GM19193 (cell line): Measurements from ENCODE around the gene CCNG2.

Source experiments
- POLR2A ChIP-seq: IDR thresholded peaks from 4 replicates; pipeline ENCODE4 v1.6.1; 2011; ENCODE audit not compliant: insufficient read depth, insufficient read length; ENCODE audit errors: extremely low read depth

Gene CCNG2

DNA sequence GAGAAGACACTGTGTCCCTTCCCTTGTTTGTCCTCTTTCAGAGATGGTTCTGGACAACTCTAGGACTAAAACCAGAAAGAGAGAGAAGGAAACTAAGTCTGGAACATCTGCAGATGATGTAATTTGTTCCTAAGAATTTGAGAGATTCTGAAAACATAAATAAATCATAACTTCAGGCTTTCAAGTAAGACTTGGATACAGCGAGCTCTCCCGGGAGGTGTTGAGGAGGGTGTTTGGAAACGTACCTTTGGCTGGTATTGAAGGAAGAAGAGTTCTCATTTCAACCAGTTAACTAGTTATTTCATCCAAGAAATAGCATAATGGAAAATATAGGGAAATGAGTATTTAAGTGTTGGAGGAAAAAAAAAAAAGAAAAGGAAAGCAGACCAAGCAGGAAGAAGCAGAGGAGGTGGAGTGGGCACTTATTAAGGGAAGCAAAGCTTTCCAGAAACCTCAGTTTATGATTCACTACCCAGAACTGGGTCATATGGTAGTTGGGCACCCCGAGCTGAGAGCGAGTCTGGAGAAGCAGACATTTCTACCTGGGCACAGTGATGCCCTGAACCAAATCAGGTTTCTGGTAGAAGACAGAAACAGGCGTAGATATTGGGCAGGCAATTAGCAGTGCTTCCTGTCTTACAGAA, 26.9 kb downstream of the CCNG2 start:
- no peak for TF ChIP-seq POLR2A

DNA sequence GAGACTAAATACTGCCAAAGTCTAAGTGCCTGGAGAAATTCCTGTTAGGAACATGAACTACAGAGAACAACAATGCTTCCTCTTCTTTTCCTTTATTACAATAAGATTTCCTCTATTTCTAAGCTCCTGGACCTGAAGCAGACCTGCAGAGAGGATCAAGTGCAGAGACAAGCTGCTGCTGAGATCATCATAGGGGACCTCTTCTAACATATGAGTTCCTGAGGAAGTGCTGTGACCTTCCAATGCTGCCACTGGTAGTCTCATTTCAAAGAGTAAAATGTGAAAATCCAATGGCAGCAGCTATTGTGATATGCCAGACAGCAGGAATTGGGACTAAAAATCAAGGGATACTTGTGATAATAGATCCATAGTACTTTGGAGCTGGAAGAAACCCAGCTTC, 28.0 kb downstream of the CCNG2 start:
- no peak for TF ChIP-seq POLR2A

DNA sequence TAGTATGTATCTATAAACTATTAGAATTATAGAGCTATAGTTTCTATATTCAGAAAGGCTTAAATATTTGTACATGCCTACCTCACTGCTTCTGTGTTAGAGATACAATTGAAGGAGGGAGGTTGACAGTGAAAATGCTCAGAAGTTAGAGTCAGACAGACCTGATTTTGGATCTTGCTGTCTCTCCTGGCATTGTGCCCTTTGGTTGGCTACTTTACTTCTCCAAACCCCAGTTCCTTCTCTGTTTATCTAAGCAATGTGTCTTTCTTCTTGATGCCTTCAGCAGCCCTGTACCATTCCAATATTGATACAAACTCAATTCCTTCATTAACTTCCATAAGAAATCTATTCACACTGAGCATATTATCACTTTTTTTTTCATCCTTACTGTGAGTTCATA, 28.7 kb downstream of the CCNG2 start:
- TF ChIP-seq POLR2A = no peak

DNA sequence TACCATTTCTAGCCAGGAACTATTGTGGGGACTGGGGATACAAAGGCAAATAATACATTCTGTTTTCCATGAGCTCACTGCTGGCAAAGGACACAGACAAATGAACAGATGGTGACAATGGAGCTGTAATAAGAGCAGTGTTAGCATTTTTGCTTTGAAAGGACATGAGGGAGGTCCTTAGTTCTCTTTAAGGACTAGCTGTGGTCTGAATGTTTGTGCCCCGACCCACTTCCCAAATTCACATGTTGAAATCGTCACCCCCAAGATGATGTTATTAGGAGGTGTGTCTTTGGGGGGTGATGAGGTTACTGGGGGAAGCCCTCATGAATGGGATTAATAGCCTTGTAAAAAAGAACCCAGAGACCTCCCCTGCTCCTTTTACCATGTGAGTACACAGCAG, 30.3 kb downstream of the CCNG2 start:
- TF ChIP-seq POLR2A = no peak

DNA sequence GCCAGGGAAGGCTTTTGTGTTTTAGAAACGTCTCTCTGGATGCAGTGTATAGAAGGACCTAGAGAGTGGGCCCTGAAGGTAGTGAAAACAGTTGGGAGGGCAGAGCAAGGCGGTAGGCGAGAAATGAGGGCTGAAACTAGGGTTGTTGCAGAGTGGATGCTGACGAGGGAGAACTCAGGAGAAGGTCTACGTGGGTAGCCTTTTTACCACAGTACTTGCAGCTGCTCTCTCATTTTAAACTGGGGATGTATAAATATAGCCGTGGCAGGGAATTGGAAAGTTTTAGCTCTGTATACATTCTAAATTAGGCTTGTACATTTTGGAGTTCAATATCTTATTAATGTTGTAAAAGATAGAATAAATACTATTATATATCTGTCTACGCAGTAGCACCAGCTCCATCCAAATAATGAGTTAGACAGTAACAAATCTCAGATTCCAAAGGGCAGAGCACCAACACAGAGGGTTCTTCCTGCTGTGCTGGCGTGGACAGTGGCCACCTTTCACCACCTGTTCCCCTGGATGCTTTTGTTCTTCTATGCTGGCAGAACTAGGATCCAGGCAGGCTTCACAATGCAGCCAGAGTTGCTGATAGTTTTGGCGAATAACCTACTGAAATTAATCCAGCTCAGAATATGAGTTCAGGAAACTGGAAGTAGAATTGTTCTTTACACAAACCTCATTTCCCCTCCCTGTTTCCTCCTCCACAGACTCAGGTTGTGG, 31.7 kb downstream of the CCNG2 start:
- TF ChIP-seq POLR2A = no peak

DNA sequence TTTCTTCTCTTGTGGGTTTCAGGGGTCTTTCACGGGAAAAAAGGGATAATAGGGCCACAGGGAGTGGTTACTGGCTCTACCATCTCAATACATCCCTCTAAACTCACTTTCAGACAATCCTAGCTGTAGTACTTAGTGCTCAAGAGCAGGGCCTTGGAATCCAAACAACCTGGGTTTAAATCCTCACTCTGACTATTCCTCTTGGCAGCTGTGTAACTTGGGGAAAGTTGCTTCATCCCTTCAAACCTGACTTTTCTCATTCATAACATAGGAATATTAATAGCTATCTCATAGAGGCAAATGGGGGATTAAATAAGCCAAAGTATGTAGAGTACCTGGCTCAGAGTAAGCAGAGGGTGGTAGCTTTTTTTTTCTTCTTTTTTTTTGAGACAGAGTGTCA, 32.4 kb downstream of the CCNG2 start:
- TF ChIP-seq POLR2A = no peak

DNA sequence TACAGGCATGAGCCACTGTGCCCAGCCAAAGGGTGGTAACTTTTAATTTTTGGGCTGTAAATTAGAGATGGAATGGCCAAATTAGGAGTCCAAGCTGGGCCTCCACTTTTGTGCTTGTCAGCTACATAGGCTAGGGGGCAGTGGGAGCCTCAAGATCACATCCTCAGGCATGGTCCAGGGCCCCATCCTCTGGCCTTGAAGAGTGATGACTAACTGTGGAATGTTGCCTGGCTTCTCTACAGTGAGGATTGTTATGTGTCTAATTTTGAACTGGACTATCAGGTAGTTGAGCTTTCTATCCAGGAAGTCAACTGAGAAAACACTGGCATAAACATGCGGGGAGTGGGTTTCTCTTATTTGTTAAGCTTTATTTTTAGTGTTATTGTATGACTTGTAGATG, 33.0 kb downstream of the CCNG2 start:
- TF ChIP-seq POLR2A = no peak

DNA sequence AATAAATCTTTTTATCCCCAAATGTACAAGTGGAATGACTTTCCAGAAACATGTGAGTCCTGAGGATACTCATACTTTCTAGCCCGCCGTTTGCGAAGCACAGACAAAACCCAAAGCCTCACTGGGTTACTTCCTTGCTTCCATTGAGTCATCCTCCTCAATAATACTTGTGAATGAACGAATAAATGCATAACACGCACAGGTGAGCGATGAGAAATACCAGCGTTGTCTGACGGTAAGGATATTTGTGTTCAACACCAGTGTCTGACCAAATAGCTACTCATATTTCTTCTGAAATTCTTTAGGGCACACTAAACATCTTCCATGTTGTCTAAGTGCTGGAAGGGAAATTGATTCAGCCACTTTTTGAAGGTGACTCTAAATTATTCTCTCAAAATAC, 36.0 kb downstream of the CCNG2 start:
- no peak for TF ChIP-seq POLR2A

DNA sequence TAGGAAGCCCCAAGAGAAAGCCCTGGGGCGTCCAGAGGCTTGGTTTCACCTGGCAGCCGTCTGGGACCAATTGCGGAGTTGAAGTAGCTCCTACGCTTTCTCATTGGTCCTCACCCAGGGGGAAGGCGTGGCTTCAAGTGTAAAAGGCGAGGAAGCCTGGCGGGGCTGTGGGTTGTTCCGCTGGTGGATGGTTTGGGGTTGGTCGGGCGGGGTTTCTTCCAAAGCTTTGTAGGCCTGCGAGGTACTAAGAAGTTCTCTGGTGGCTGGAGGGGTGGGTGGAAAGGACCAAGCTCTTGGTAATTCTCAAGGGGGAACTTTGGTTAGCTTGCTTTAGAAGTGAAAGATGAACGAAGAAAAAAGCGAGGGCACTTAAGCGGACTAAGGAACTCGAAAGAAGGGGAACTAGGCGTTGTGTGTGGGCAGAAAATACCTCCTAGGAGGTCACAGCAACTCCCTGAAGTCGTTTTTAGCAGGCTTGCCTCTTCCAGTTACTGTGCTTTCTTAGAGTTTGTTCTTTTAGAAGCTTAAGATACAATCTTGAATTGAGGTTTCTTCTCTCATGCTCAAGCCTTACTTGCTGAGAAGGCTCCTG, 36.6 kb downstream of the CCNG2 start:
- peak; percentile 69 for TF ChIP-seq POLR2A

DNA sequence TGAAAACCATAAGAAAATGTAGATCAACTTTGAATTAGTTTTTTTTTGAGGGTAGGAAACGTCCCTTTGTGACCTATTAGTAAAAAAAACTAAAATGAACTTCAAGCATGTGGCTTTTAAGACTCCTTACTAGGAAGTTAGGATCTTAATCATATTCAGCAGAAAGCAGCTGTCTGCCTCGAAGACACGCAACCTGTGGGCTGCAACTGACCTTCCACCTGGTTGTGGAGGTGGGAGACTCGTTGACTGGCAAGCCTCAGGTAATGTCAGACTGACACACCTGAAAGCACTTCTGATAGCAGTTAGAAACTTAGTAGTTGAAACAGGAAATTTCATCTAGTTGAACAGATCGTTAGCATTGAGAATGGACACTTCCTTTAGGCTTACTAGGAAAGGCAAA, 37.4 kb downstream of the CCNG2 start:
- no peak for TF ChIP-seq POLR2A

DNA sequence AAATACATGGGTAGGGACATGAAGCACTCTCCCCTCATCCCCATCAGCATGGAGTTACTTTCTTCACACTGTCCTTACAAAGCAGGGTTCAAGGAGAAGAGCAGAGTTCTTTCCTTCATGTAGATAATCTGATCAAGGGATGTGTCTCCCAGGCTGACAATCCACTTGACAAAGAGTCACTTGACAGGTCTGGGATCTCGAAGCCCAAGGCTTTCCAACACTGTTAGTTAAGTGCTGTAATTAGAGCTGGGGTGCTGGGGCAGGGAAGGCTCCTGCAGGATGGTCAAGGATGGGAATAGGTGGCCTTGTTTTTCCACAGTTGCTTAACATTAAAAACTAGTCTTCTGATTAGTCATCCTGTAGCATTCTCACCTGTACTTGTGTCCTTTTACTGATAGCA, 38.0 kb downstream of the CCNG2 start:
- TF ChIP-seq POLR2A = no peak

DNA sequence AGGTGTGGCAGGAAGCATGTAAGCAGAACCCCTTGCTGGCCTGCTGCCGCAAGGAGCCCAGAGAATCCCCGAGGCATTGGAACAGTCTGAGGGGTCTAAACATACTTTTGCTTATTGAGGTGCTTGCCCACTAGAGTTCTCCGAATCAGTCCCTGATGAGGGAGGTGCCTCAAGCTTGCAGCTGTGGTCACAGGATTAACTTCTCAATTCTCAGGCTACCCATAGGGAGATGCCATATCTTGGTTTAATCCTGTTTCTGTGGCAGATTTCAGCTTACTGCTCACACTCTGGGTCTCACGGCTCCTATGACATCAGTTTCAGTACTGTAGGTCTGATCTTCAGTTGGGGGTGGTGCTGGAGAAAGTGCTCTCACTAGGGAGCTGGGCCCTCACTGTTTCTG, 39.9 kb downstream of the CCNG2 start:
- TF ChIP-seq POLR2A = no peak

DNA sequence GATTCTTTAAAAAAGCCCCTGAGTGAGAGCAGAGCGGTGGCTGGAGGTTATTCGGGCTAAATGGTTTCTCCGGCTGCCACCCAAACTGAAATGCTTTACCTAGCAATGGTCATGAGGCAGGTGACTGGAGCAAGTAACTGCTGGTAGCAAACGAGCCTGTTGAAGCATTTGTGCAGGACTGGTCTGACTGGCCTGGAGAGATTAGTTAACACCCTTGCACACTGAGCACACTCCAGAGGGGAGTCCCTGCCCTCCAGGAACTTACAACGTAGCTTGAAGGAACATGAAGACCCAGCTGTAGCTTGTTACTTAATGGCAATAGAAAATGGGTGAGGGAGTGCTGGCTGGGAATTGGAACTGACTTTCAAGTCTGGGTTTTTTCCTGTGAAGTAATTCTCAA, 40.4 kb downstream of the CCNG2 start:
- no peak for TF ChIP-seq POLR2A

DNA sequence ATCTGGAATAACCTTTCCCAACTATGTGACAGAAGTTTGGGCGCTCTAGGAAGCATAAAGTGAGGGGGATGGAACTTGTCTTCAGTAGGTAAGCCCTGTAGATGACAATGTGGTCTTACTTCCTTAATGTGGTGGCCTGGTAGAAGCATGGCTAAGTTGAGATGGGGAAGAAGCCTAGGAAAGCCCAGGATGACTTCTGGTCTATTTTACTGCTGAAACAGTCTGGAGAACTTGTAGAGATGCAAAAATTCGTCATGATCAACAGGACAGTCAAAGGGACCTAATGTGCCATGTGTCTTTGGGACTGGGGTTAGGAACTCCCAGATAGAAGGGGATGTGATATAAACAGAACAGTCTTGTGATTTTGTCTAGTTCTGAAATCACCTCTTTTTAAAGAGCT, 40.8 kb downstream of the CCNG2 start:
- no peak for TF ChIP-seq POLR2A

DNA sequence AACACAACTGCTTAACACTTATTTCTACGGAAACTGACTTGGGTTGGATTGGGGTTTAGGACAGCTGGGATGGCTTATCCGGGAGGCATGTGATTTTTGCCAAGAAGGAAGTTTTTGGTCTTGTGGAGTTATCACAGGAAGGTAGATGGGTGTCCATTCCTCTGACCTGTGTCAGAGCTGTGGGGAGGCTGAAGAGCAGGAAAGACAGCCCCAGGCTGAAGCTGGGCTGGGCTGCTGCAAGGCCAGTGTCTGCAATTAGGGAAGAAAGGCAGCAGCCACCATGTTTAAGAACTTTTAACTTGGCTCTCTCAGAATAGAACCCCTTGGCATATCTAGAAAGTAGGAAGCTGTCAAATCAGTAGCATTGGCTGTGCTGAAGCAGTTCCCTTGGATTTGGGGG, 42.3 kb downstream of the CCNG2 start:
- TF ChIP-seq POLR2A = no peak

DNA sequence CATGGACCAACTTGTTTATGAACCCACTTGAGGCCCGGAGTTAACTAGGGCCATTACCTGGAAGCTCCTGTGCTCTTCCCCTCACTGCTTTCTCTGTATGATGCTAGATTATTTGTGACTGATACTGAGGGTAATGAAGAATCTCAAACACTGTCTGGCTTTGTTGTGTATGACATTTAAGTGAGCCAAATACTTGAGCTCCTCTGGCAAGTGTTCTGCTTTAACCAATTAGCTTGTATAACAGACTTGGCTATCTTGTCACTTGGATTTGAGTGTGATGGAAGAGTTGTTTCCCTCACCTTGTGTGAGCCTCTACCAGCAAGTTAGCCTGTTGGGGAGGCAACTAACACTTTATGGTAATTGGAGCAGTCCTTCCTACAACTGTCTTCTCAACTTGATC, 42.7 kb downstream of the CCNG2 start:
- no peak for TF ChIP-seq POLR2A
